ENCODE results near the gene SQSTM1. TPM values are rescaled to one million over a fixed set of nuclear protein-coding genes. Genes with fewer than 3 reads are reported as not detected.

The SQSTM1 gene
- total and polyA plus RNA-seq, 9 of the 15 experiments (the other 6 are each of a cell fraction or from before 2014, with no cell fraction given), result 5.6 to 148 (median 64.0) TPM

DNA sequence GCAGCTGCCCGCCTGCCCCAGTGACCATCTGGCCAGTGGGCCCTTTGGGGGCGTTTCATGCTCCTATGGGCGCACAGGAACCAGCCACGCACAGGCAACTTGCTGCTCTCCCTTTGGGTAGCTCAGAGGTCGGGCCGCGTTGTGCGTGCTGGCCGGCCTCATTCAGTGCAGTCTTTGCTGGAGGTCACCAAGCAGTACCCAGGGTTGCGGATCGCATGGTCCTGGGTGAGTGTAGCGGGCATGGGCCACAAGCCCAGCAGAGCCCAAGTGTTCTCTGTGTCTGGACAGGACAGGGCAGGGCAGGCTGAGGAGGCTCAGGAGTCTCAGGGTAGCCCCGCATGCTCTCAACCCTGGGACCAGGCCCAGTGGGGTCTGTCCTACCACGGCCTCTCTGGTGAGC is 47.8 kb downstream of the SQSTM1 start:
- H3K4me1 ChIP-seq (replicated peaks in 1 of 2; ENCODE audit: control insufficient read depth in 2 of 2, insufficient read depth in 2 of 2, low read length in 2 of 2), result peaks cover 0 to 26% of the 10 kb centered on the region in 2 experiments; a peak in 3 of 5 replicates
- no peaks in the 10 kb centered on the region for H4K20me1 ChIP-seq (replicated peaks; ENCODE audit: control insufficient read depth, insufficient read depth, low read length)
- intact Hi-C loops (cut with micrococcal nuclease), result no loop called here
- peaks cover 2% of the 10 kb centered on the region for H3K9me1 ChIP-seq (ENCODE audit: control insufficient read depth, insufficient read depth, low read length)
- H3K9me3 ChIP-seq (replicated peaks; ENCODE audit: control insufficient read depth, insufficient read depth, low read depth, low read length), result no peaks in the 10 kb centered on the region
- CTCF ChIA-PET (ENCODE audit: low intra/inter-chr PET ratio), result no interaction called here
- peaks cover 72% of the 10 kb centered on the region; the same call in 2 of the 3 replicates for H3K36me3 ChIP-seq (ENCODE audit: control insufficient read depth, insufficient read depth, low read length)
- ATAC-seq (no peak), FAIRE-seq (no peak), DNase-seq (ENCODE audit: extremely low read depth in 1 of 4, low spot score in 3 of 4) (no peak)
- no peak overlapping the region for H2AFZ ChIP-seq (ENCODE audit: low read depth, low read length)
- H3K27ac ChIP-seq (ENCODE audit: extremely low read depth, low read depth, low read length), result no peak overlapping the region
- 0 out of 2 replicates have a peak, but pooled peaks have one; percentile 19 for TF ChIP-seq RBFOX2 (IDR thresholded peaks at IDR 0.05; ENCODE audit: low read depth, low read length)
- TF ChIP-seq SMAD3 (CRISPR knock-in tag; conservative IDR thresholded peaks at IDR 0.05), result no peak
- no peaks in the 10 kb centered on the region for H3K27me3 ChIP-seq (ENCODE audit: control insufficient read depth in 2 of 2, insufficient read depth in 2 of 2, low read length in 2 of 2)
- no TSS peak for BruUV-seq (replicated peaks)
- no peak overlapping the region for H3K4me2 ChIP-seq (ENCODE audit: insufficient read depth, low read length)
- in situ Hi-C loops (cut with MboI), result no loop called here
- no peak overlapping the region for H3K4me3 ChIP-seq
- WGBS (ENCODE audit: insufficient coverage, low coverage, missing lambda C conversion rate), result 96% methylated on average over 14 of the region's 14 CpGs
- no peaks in the 10 kb centered on the region for H3K79me2 ChIP-seq (ENCODE audit: control insufficient read depth, insufficient read depth, low read length)
- peak overlapping the region in 1 of 2 experiments; percentile 26; a peak in 1 of 4 replicates for H3K9ac ChIP-seq (ENCODE audit: insufficient read depth in 1 of 2, low read depth in 2 of 2, low read length in 2 of 2)
- POLR2A ChIA-PET, result interaction anchor here (0.6 to 2.0 kb wide), 3 partner anchors 13 to 342 kb away, joined by 3 to 9 read pairs (median 3); partner anchors contain the start of gene SQSTM1

DNA sequence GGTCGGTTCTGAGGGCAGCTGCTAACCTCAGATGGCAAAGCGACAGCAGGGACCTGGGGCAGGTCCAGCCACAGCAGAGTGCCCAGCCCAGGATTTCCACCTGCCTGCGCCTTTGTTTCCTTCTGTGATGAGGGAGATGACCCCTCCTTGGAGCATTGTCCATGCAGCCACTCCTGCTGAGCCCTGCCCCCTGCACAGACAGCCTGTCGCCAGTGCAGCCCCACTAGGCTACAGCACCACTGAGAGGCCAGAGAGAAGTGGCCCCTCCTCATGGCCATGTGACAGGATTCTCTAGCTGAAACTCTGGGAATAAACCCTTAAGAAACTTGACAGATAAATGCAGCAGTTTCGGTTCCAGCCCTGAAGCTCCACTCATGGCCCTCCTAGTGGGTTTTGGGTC is 48.4 kb downstream of the SQSTM1 start:
- Histone ChIP-seq H3K27ac (ENCODE audit: extremely low read depth, low read depth, low read length) (no peak overlapping the region), H3K4me1 (replicated peaks in 1 of 2; ENCODE audit: control insufficient read depth in 2 of 2, insufficient read depth in 2 of 2, low read length in 2 of 2) (peaks cover 0 to 26% of the 10 kb centered on the region in 2 experiments; a peak in 3 of 5 replicates), H3K79me2 (ENCODE audit: control insufficient read depth, insufficient read depth, low read length) (no peaks in the 10 kb centered on the region), H3K9me3 (replicated peaks; ENCODE audit: control insufficient read depth, insufficient read depth, low read depth, low read length) (no peaks in the 10 kb centered on the region), H3K36me3 (ENCODE audit: control insufficient read depth, insufficient read depth, low read length) (peaks cover 72% of the 10 kb centered on the region; the same call in 2 of the 3 replicates), H3K4me2 (ENCODE audit: insufficient read depth, low read length) (no peak overlapping the region), H3K9ac (ENCODE audit: insufficient read depth in 1 of 2, low read depth in 2 of 2, low read length in 2 of 2) (no peak overlapping the region), H3K4me3 (no peak overlapping the region), H4K20me1 (replicated peaks; ENCODE audit: control insufficient read depth, insufficient read depth, low read length) (no peaks in the 10 kb centered on the region), H3K27me3 (ENCODE audit: control insufficient read depth in 2 of 2, insufficient read depth in 2 of 2, low read length in 2 of 2) (no peaks in the 10 kb centered on the region), H3K9me1 (ENCODE audit: control insufficient read depth, insufficient read depth, low read length) (peaks cover 2% of the 10 kb centered on the region), H2AFZ (ENCODE audit: low read depth, low read length) (no peak overlapping the region)
- in situ Hi-C loops (cut with MboI), result no loop called here
- intact Hi-C loops (cut with micrococcal nuclease), result no loop called here
- TF ChIP-seq ZNF830 (CRISPR knock-in tag; IDR thresholded peaks at IDR 0.05), result no peak
- TF ChIP-seq, protein P1, sequence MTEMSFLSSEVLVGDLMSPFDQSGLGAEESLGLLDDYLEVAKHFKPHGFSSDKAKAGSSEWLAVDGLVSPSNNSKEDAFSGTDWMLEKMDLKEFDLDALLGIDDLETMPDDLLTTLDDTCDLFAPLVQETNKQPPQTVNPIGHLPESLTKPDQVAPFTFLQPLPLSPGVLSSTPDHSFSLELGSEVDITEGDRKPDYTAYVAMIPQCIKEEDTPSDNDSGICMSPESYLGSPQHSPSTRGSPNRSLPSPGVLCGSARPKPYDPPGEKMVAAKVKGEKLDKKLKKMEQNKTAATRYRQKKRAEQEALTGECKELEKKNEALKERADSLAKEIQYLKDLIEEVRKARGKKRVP (CRISPR knock-in tag; IDR thresholded peaks at IDR 0.05), result no peak
- TF ChIP-seq U2AF1 (optimal IDR thresholded peaks at IDR 0.05; ENCODE audit: low read depth, low read length), result no peak
- no peak for TF ChIP-seq GABPB2 (CRISPR knock-in tag; conservative IDR thresholded peaks at IDR 0.05)
- no peak for TF ChIP-seq KDM2B (CRISPR knock-in tag; IDR thresholded peaks at IDR 0.05)
- CTCF ChIA-PET (ENCODE audit: low intra/inter-chr PET ratio), result no interaction called here
- ATAC-seq (no peak), FAIRE-seq (no peak), DNase-seq (ENCODE audit: extremely low read depth in 1 of 4, low spot score in 3 of 4) (no peak)
- BruUV-seq (replicated peaks), result no TSS peak
- WGBS (ENCODE audit: insufficient coverage, low coverage, missing lambda C conversion rate), result 98% methylated on average over 4 of the region's 5 CpGs
- POLR2A ChIA-PET, result interaction anchor here (0.6 to 2.0 kb wide), 4 partner anchors 13 to 48 kb away, joined by 3 to 9 read pairs (median 4); partner anchors contain the start of gene SQSTM1

Data from K562 (cell line).